Activated B cell treated with CpG ODN at 0.5 μM for 24 hours (primary cell): Measurements from ENCODE around the gene MAG. TPM values are rescaled to one million over a fixed set of nuclear protein-coding genes. Genes with fewer than 3 reads are reported as not detected.

Experiments used
- ATAC-seq: fragments of 200-7000 bp; cut with Tn5 transposase; one replicate; pipeline ENCODE4 v1.10.0; 2021; ENCODE audit warnings: low read depth, mild to moderate bottlenecking, moderate library complexity
- CTCF ChIA-PET: fragments of 350-600 bp; sonication (Branson Sonifier 250); formaldehyde crosslinking; loops from one replicate; lab custom pipeline; 2021; ENCODE audit warnings: antibody characterized with exemption; lab: Charles Lee
- POLR2A ChIA-PET: fragments of 350-600 bp; sonication (Branson Sonifier 250); formaldehyde crosslinking; loops from one replicate; lab custom pipeline; 2021; ENCODE audit warnings: antibody characterized with exemption; lab: Charles Lee
- DNase-seq: peaks from one replicate; pipeline ENCODE4 v3.0.0; 2022
- H3K27ac Mint-ChIP-seq: one replicate; pipeline ENCODE4 v1.8.0; 2020; ENCODE audit warnings: mixed read lengths
- H3K27me3 Mint-ChIP-seq: one replicate; pipeline ENCODE4 v1.8.0; 2021; ENCODE audit warnings: mixed read lengths
- H3K36me3 Mint-ChIP-seq: one replicate; pipeline ENCODE4 v1.8.0; 2021; ENCODE audit warnings: low read depth, mixed read lengths
- H3K4me1 Mint-ChIP-seq: one replicate; pipeline ENCODE4 v1.8.0; 2021; ENCODE audit warnings: mixed read lengths
- H3K4me3 Mint-ChIP-seq: one replicate; pipeline ENCODE4 v1.8.0; 2020; ENCODE audit warnings: mild to moderate bottlenecking, mixed read lengths
- H3K9me3 Mint-ChIP-seq: one replicate; pipeline ENCODE4 v1.8.0; 2020; ENCODE audit warnings: mixed read lengths
- CTCF ChIP-seq: fragments of 200-600 bp; IDR thresholded peaks from one replicate; pipeline ENCODE4 v1.8.0; 2022; ENCODE audit warnings: antibody characterized with exemption, mild to moderate bottlenecking
- intact Hi-C: fragments of 100-400 bp; cut with micrococcal nuclease; formaldehyde crosslinking; loops from one replicate; pipeline ENCODE4 v1.15.1; 2024
- total RNA-seq: library from RNA; stranded (reverse); gene quantifications from 2 replicates; pipeline ENCODE4 v1.2.3, GENCODE V29; 2022

Gene MAG
- total RNA-seq, 1 donor from 2014 or later = 0.31 TPM

- POLR2A ChIA-PET = interaction anchor here (0.6 kb wide), 1 partner anchor 20 kb away, joined by 3 read pairs; no protein-coding TSS in a partner anchor
- CTCF ChIA-PET = no interaction called here
- Mint-ChIP-seq H3K4me3 (no peak overlapping the region), H3K27me3 (no peaks in the 10 kb centered on the region), H3K27ac (no peak overlapping the region), H3K4me1 (peaks cover 68% of the 10 kb centered on the region), H3K9me3 (no peaks in the 10 kb centered on the region), H3K36me3 (no peaks in the 10 kb centered on the region)
- ATAC-seq (no peak), DNase-seq (no peak)
- intact Hi-C loops = no loop called here
- no peak for TF ChIP-seq CTCF
These were observed 18.4 kb downstream of the MAG start for GRCh38 chr19:35310331-35310730.

GRCh38 chr19:35310811-35311465, 19.0 kb downstream of the MAG start:
- intact Hi-C loops = no loop called here
- no peaks in the 10 kb centered on the region for H3K27me3 Mint-ChIP-seq
- no peaks in the 10 kb centered on the region for H3K36me3 Mint-ChIP-seq
- DNase-seq (no peak), ATAC-seq (no peak)
- H3K9me3 Mint-ChIP-seq = no peaks in the 10 kb centered on the region
- ChIA-PET CTCF (no interaction called here), POLR2A (interaction anchor here (0.6 to 1.7 kb wide), 6 partner anchors 10 to 291 kb away, joined by 3 to 12 read pairs (median 4); partner anchors contain the start of gene FFAR1)
- peaks cover 71% of the 10 kb centered on the region for H3K4me1 Mint-ChIP-seq
- TF ChIP-seq CTCF = no peak
- no peak overlapping the region for H3K4me3 Mint-ChIP-seq
- no peak overlapping the region for H3K27ac Mint-ChIP-seq

- H3K36me3 Mint-ChIP-seq = no peaks in the 10 kb centered on the region
- POLR2A ChIA-PET = interaction anchor here (0.6 to 1.7 kb wide), 7 partner anchors 11 to 380 kb away, joined by 3 to 6 read pairs (median 4); partner anchors contain the start of gene FFAR1
- H3K27ac Mint-ChIP-seq = no peak overlapping the region
- intact Hi-C loops = no loop called here
- H3K4me3 Mint-ChIP-seq = no peak overlapping the region
- H3K9me3 Mint-ChIP-seq = no peaks in the 10 kb centered on the region
- H3K4me1 Mint-ChIP-seq = peaks cover 72% of the 10 kb centered on the region
- CTCF ChIA-PET = no interaction called here
- no peaks in the 10 kb centered on the region for H3K27me3 Mint-ChIP-seq
- TF ChIP-seq CTCF = no peak
- DNase-seq = no peak
- ATAC-seq = no peak
These were observed 20.1 kb downstream of the MAG start for GRCh38 chr19:35311901-35312665.

- no peak for ATAC-seq
- intact Hi-C loops = no loop called here
- POLR2A ChIA-PET = interaction anchor here (0.7 to 1.3 kb wide), 7 partner anchors 9 to 149 kb away, joined by 3 to 7 read pairs (median 3); partner anchors contain the start of genes CD22 and FFAR1
- H3K4me3 Mint-ChIP-seq = no peak overlapping the region
- H3K36me3 Mint-ChIP-seq = no peaks in the 10 kb centered on the region
- H3K27me3 Mint-ChIP-seq = no peaks in the 10 kb centered on the region
- no peak for TF ChIP-seq CTCF
- CTCF ChIA-PET = interaction anchor here (1.2 kb wide), 1 partner anchor 182 kb away, joined by 4 read pairs; no protein-coding TSS in a partner anchor
- H3K9me3 Mint-ChIP-seq = no peaks in the 10 kb centered on the region
- peaks cover 70% of the 10 kb centered on the region for H3K4me1 Mint-ChIP-seq
- no peak overlapping the region for H3K27ac Mint-ChIP-seq
- no peak for DNase-seq
These were observed 21.6 kb downstream of the MAG start for GRCh38 chr19:35313587-35313986.

GRCh38 chr19:35314031-35314430, 22.1 kb downstream of the MAG start:
- Mint-ChIP-seq H3K36me3 (no peaks in the 10 kb centered on the region), H3K27ac (peak overlapping the region; percentile 50), H3K27me3 (no peaks in the 10 kb centered on the region), H3K4me3 (no peak overlapping the region), H3K4me1 (peaks cover 70% of the 10 kb centered on the region), H3K9me3 (no peaks in the 10 kb centered on the region)
- no peak for TF ChIP-seq CTCF
- ChIA-PET POLR2A (interaction anchor here (0.6 to 1.3 kb wide), 8 partner anchors 9 to 286 kb away, joined by 3 to 7 read pairs (median 4); partner anchors contain the start of genes CD22 and FFAR1), CTCF (interaction anchor here (1.2 kb wide), 2 partner anchors 19 to 181 kb away, joined by 3 to 4 read pairs; no protein-coding TSS in a partner anchor)
- intact Hi-C loops = no loop called here
- ATAC-seq = no peak
- DNase-seq = no peak
